Activated naive CD4-positive, alpha-beta T cell treated with anti-CD3 and anti-CD28 coated beads, Interleukin-2, amount 50 U/mL, for 24 hours (primary cell): ENCODE measurements around the gene ARHGAP32.
"Not testable (repeated sequence)": the region's sequence is repeated elsewhere in the genome, so short reads cannot be mapped to it uniquely, and the experiment has no call there.

Experiments used
- H3K27ac Mint-ChIP-seq: one replicate; pipeline ENCODE4 v1.8.0; 2021; ENCODE audit warnings: mild to moderate bottlenecking, mixed read lengths
- H3K27me3 Mint-ChIP-seq: one replicate; pipeline ENCODE4 v1.8.0; 2021; ENCODE audit warnings: mixed read lengths
- H3K36me3 Mint-ChIP-seq: one replicate; pipeline ENCODE4 v1.8.0; 2021; ENCODE audit warnings: mixed read lengths
- H3K4me1 Mint-ChIP-seq: one replicate; pipeline ENCODE4 v1.8.0; 2021; ENCODE audit warnings: mixed read lengths
- H3K4me3 Mint-ChIP-seq: one replicate; pipeline ENCODE4 v1.8.0; 2021; ENCODE audit warnings: mild to moderate bottlenecking, mixed read lengths
- H3K9me3 Mint-ChIP-seq: one replicate; pipeline ENCODE4 v1.8.0; 2021; ENCODE audit warnings: mixed read lengths

Gene ARHGAP32

DNA sequence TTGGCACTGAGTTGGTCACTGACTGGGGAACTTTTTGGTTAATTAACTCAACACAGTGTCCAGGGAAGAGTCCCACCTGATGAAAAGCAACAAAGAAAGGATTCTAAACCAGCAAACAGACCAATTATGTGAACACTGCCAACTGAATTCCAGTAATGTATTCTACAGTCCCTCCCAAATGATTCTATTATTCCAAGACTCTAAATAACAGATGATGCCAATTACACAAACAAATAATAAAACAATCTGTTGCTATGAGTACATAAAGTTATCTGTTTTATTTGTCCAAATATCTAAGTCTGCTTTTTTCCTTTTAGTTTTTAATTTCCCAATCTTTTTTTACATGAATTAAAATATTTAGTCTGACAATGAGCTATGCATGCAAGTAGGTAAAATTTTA, 151.2 kb downstream of the ARHGAP32 start:
- Mint-ChIP-seq H3K36me3 (peaks cover 6% of the 10 kb centered on the region), H3K4me3 (no peak overlapping the region), H3K4me1 (no peaks in the 10 kb centered on the region), H3K9me3 (peaks cover 5% of the 10 kb centered on the region), H3K27ac (no peak overlapping the region), H3K27me3 (no peaks in the 10 kb centered on the region)

DNA sequence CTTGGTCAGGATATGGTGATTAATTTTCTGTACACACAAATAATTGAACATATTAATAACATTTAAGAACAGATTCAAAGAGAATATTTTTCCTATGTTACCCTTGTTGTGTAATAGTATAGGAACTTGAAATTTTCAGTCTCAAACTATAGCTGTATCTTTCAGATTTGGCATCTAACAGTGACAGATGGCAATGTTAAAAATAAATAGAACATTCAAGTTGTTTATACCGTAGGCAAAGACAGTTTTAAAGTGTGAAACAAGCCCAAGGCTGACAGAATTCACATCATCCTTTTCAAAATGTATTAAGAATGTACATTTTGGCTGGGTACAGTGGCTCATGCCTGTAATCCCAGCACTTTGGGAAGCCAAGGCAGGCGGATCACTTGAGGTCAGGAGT, 156.9 kb downstream of the ARHGAP32 start:
- no peaks in the 10 kb centered on the region for H3K4me1 Mint-ChIP-seq
- H3K36me3 Mint-ChIP-seq = peaks cover 6% of the 10 kb centered on the region
- H3K4me3 Mint-ChIP-seq = no peak overlapping the region
- H3K27ac Mint-ChIP-seq = no peak overlapping the region
- peaks cover 5% of the 10 kb centered on the region for H3K9me3 Mint-ChIP-seq
- no peaks in the 10 kb centered on the region for H3K27me3 Mint-ChIP-seq

DNA sequence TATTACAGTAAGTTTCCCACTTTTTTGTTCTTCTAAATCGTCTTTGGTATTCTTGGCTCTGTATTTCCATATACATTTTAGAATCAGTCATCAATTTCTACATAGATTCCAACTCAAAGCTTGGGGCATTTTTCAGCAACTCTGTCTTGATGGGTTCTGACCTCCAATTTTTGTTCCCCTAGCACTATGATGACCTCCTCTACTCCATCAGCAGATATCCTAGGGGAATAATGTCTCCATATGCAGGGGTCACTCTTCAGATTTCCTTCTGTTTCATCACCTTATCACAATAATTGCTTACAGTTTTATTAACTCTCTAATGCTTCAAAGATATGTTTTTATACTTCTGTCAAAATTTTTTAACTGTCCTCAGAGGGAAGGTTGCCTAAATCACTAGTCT, 158.1 kb downstream of the ARHGAP32 start:
- Mint-ChIP-seq H3K27me3 (no peaks in the 10 kb centered on the region), H3K4me3 (no peak overlapping the region), H3K36me3 (peaks cover 6% of the 10 kb centered on the region), H3K4me1 (no peaks in the 10 kb centered on the region), H3K9me3 (peaks cover 5% of the 10 kb centered on the region), H3K27ac (no peak overlapping the region)

DNA sequence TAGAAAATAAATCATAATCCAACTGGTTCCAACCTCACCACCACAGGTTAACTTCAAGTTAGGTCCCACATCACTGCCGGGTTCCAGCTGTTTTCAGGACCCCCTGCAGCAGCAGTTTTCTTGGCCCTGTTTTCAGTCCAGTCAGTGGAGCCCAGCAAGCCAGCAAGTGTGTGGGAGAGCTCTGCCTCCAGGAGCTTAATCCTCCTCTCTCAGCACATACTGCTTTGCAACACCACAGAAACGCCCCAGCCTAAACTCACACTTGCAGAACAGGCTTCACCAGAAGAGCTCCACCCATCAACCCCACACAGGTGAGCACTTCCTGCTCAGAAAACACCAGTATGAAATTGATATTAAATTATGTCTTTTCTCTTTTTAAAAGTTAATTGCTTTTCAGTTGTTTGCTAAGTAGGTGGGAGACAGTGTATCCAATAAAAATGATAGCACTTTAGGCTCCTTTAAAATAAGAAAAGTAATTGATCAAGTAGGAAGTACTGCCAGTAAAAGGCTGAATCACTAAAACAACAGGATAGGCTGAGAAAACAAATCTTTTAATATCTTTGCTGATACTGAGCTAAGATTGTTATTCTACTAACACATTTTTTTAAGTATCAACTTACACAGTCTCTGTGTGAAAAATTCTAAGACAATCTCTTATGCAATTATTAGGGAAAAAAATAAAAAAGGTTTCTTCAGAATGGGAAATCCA, 168.0 kb downstream of the ARHGAP32 start:
- Mint-ChIP-seq H3K9me3 (no peaks in the 10 kb centered on the region), H3K4me3 (peak overlapping the region; percentile 37), H3K4me1 (peaks cover 26% of the 10 kb centered on the region), H3K27ac (no peak overlapping the region), H3K27me3 (no peaks in the 10 kb centered on the region), H3K36me3 (peaks cover 2% of the 10 kb centered on the region)

DNA sequence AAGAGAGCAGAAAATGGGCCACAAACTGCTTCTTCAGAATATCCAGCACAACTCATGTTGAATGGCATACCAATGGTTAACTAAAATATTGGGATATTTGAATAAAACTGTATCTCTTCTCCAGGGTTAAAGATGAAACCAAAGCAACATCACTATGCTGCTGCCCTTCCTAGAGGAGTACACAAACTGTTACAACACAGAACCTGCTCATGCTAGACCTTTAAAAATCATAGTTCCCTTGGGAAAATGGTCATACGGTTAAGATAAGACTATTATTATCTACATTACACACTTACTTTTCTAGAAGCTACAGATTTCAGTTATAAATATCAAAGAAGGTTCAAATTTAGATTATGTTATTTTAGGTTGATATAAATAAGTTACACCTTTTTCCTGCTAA, 170.8 kb downstream of the ARHGAP32 start:
- Mint-ChIP-seq H3K27me3 (no peaks in the 10 kb centered on the region), H3K9me3 (no peaks in the 10 kb centered on the region), H3K4me1 (peaks cover 26% of the 10 kb centered on the region), H3K36me3 (peaks cover 2% of the 10 kb centered on the region), H3K27ac (no peak overlapping the region), H3K4me3 (no peak overlapping the region)

DNA sequence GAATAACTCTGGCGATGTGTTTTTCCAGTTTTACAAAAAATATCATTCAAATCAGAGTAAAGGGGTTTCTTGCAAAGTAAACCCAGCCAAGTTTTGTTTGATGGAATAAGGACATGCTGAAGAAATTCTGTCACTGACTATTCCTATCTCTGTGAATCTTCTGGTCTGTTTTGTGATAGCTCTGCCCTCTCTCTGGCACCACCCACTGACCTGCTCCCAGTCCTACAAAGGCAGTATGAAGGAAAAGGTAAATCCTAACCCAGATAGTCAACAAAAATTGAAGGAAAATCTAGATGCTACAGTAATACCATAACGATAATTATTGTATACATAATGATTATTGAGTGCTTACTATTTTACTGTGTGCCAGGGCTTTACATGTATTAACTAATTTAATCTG, 173.1 kb downstream of the ARHGAP32 start:
- H3K9me3 Mint-ChIP-seq = no peaks in the 10 kb centered on the region
- H3K36me3 Mint-ChIP-seq = peaks cover 2% of the 10 kb centered on the region
- H3K27ac Mint-ChIP-seq = no peak overlapping the region
- peaks cover 18% of the 10 kb centered on the region for H3K4me1 Mint-ChIP-seq
- no peaks in the 10 kb centered on the region for H3K27me3 Mint-ChIP-seq
- no peak overlapping the region for H3K4me3 Mint-ChIP-seq

DNA sequence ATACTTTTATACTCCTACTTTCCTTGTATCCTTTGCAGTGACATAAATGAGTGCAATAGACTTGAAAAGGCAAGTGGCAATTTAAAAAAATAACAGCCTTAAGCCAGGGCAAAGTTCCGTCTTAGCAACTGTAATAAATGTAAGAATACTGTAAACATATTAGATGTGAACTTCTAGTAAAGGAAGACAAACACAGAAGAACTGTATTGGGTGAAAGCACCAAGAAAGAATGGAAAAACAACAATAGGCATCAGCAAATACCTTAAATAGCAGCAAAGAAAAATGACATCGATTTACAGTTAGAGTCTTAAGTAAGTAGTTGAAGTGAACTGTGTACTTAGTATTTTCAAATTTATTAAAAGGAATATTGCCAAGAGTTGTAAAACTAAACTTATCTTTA, 174.0 kb downstream of the ARHGAP32 start:
- Mint-ChIP-seq H3K27me3 (no peaks in the 10 kb centered on the region), H3K36me3 (peaks cover 2% of the 10 kb centered on the region), H3K4me1 (peaks cover 14% of the 10 kb centered on the region), H3K4me3 (no peak overlapping the region), H3K27ac (no peak overlapping the region), H3K9me3 (no peaks in the 10 kb centered on the region)

DNA sequence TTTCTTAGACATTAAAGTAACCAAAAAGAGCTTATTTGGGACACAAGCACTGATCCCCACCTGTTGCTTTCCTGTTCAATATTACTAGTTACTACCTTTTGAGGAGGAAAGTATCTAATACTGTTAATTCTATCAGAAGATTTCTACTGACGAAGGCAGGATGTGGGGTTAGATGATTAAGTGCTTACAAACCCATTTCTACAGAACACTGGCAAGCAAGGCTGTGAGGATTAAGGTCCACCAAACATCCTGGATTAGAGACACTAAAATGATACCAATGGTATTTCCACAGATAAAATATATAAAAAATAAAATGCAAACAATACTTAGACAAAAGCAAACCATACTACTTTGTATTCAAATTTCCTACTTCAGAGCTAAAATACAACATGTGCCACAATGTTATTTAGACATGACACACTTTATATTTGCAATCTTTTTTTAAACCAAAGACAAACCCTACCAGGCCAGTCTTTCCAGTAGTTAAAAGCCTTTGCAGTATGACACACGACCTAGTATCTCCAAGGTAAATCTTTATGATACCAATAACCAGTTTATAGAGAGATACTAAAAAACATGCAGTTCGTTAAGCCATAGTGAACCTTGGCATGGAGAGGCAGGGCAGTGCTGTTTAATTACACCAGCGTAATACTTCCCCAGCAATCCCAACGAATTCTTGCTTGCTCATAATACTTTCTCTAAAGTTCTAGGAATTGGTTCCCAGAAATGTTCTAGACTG, 178.2 kb downstream of the ARHGAP32 start:
- Mint-ChIP-seq H3K4me1 (no peaks in the 10 kb centered on the region), H3K27ac (no peak overlapping the region), H3K9me3 (no peaks in the 10 kb centered on the region), H3K36me3 (peaks cover 4% of the 10 kb centered on the region), H3K27me3 (no peaks in the 10 kb centered on the region), H3K4me3 (no peak overlapping the region)

DNA sequence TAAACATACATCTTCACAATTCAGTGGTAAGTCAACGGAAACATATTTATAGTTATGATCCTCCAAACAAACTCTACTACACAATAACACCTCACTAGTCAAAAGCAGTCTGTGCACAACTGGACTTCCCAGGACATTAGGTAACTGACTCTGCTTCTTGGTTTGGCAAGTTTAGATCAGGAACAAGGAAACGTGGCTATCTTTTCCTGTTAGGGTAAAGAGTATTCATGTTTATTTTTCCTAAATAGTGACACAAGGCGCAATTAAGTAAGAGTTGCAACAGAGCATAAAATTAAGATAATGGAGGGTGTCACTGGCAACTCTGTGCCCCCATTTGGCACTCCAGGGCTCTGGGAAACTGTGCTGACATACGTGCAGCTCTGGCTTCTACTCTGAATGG, 179.2 kb downstream of the ARHGAP32 start:
- H3K9me3 Mint-ChIP-seq = no peaks in the 10 kb centered on the region
- H3K27me3 Mint-ChIP-seq = no peaks in the 10 kb centered on the region
- H3K4me3 Mint-ChIP-seq = no peak overlapping the region
- no peak overlapping the region for H3K27ac Mint-ChIP-seq
- peaks cover 4% of the 10 kb centered on the region for H3K36me3 Mint-ChIP-seq
- H3K4me1 Mint-ChIP-seq = no peaks in the 10 kb centered on the region

DNA sequence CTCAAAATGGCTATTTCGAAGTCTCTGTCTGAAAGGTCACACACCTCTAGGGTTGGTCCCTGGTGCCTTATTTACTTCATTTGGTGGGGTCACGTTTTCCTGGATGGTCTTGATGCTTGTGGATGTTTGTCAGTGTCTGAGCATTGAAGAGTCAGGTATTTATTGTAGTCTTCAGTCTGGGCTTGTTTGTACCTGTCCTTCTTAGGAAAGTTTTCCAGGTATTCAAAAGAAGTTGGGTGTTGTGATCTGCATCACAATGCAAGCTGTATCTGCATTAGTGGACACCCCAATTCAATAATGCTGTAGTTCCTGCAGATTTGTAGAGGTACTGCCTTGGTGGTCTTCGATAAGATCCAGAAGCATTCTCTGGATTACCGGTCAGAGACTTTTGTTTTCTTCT, 186.0 kb downstream of the ARHGAP32 start:
- Mint-ChIP-seq H3K27ac (no peak overlapping the region), H3K9me3 (peaks cover 31% of the 10 kb centered on the region), H3K4me1 (no peaks in the 10 kb centered on the region), H3K4me3 (no peak overlapping the region), H3K27me3 (no peaks in the 10 kb centered on the region), H3K36me3 (peaks cover 13% of the 10 kb centered on the region)

DNA sequence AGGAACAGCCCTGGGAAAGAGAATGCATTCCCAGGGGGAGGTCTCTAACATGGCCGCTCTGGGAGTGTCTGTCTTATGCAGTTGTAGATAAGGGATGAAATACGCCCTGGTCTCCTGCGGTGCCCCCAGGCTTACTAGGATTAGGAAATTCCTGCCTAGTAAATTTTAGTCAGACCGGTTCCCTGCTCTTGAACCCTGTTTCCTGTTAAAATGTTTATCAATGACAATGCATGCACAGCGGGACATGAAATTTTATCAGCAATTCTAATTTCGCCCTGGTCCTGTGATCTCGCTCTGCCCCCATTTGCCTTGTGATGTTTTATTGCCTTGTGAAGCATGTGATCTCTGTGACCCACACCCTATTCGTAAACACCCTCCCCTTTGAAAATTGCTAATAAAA, 193.0 kb downstream of the ARHGAP32 start:
- H3K4me3 Mint-ChIP-seq, H3K27ac Mint-ChIP-seq, H3K27me3 Mint-ChIP-seq, H3K4me1 Mint-ChIP-seq: not testable (repeated sequence)
- peaks cover 24% of the 10 kb centered on the region for H3K36me3 Mint-ChIP-seq
- H3K9me3 Mint-ChIP-seq = peaks cover 28% of the 10 kb centered on the region

DNA sequence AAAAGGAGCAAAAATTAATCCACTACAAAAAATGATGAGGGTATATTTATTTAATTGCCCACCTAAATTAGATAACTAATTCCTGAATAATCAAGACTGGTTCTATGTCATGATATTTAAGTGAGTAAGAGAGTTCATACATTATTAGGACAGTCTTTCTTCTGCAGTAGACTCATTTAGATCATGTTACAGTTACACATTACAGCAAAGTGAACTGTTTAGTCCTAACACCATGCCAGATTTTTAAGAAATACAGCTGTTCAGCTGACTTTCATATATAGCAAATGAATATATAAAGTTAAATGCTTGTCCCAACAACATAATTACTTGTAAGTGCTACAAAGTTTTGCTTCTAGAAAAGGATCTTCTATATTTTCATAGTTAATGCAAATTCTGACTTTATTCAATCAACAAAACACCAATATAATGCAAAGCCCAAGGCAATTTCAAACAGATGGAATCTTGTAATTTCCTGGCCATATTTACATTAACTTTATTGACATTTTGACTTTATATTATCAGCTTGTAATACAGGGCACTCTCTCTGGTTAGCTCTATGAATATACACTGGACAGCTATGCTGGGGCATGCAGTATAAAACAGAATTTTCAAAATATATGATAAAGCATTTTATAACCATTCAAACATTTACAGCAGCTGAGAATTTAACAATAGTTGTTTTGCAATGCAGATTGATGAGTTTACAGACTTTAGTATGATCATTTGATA, 203.7 kb downstream of the ARHGAP32 start:
- no peaks in the 10 kb centered on the region for H3K27me3 Mint-ChIP-seq
- H3K27ac Mint-ChIP-seq = no peak overlapping the region
- peaks cover 6% of the 10 kb centered on the region for H3K9me3 Mint-ChIP-seq
- no peak overlapping the region for H3K4me3 Mint-ChIP-seq
- H3K4me1 Mint-ChIP-seq = no peaks in the 10 kb centered on the region
- H3K36me3 Mint-ChIP-seq = peaks cover 5% of the 10 kb centered on the region

DNA sequence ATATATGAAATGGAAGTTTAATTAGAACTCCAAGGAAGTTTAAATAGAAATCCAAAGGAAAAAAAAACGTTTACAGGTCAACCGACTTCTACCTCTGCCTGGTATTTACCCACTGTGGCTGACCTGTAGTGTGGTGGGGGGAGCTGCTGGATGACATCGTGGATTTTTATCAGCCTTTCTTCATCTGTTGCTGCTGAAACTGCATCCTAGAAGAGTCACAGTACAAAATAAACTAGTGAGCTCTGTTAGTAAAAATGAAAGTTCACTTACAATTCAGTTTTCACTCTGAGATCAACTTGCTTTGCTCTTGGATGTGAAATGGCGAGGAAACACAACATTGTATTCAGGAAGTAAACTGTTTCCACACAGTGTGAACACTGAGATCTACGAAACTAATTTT, 206.2 kb downstream of the ARHGAP32 start:
- Mint-ChIP-seq H3K36me3 (peaks cover 5% of the 10 kb centered on the region), H3K4me3 (no peak overlapping the region), H3K27ac (no peak overlapping the region), H3K4me1 (no peaks in the 10 kb centered on the region), H3K9me3 (peaks cover 6% of the 10 kb centered on the region), H3K27me3 (no peaks in the 10 kb centered on the region)

DNA sequence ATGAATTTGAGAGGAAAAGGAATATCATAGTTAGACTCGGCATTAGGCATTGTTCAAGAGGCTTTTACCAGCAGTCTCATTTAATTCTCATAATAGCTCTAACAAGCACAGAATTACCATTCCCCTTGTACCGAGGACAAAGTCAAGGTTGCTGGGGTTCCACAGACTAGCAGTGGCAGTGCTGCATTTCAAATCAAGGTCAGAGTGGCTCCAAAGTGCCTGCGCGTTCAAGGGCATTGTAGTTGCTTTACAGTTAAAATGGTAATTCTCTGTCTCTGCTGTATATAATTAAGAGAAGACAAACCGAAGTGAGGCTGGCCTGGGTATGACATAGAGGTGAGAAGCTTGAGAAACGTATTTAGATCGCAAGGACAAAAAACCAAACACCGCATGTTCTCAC, 209.1 kb downstream of the ARHGAP32 start:
- Mint-ChIP-seq H3K36me3 (peaks cover 8% of the 10 kb centered on the region), H3K27me3 (no peaks in the 10 kb centered on the region), H3K9me3 (no peaks in the 10 kb centered on the region), H3K4me3 (no peak overlapping the region), H3K4me1 (no peaks in the 10 kb centered on the region), H3K27ac (no peak overlapping the region)

DNA sequence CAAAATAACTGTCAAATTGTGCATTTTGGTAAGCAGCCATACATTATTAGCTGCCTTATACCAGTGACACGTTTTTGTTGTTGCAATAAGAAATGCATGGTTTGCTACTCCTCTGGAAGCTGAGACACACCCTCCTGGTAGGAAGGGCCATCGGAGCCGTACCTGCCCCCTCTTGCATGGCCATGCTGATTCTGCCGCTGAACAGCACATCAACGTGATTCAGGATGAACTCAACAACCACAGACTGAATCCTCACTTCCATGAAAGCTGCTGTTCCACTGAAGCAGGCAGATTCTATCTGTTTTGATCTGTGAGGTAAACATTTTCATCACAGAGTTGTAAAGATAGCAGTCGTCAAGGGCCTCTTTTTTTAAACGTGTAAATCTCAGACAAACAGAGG, 210.9 kb downstream of the ARHGAP32 start:
- Mint-ChIP-seq H3K4me3 (no peak overlapping the region), H3K27me3 (no peaks in the 10 kb centered on the region), H3K9me3 (no peaks in the 10 kb centered on the region), H3K27ac (no peak overlapping the region), H3K4me1 (no peaks in the 10 kb centered on the region), H3K36me3 (peaks cover 9% of the 10 kb centered on the region)

DNA sequence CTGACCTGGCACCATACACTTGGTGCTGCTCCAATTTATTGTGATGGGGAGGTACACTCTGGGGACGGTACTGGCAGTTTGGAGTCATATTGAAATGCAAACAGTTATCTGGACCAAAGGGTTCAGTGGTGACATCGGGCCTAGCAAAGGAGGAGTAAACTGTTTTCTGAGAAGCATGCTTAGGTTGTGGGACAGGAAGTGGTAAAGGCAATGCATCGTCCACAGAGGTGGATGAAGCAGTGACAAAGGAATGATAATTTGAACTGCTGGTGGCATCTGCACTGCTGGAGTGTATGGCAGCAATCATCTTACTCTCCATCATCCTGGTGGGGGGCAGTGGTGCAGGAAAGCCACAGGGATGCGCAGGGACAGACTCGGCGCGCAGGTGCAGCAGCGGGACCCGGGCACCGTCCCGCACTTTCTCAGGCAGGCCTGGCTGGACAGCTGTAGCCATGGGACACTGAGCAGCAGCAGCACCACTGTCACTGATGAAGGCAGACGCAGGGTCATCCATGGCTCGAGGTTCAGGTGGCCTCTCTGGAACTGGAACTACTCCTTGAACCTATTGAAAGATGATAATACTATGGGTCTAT, 221.4 kb downstream of the ARHGAP32 start:
- Mint-ChIP-seq H3K27ac (no peak overlapping the region), H3K4me1 (peaks cover 7% of the 10 kb centered on the region), H3K36me3 (peaks cover 9% of the 10 kb centered on the region), H3K27me3 (no peaks in the 10 kb centered on the region), H3K9me3 (no peaks in the 10 kb centered on the region), H3K4me3 (no peak overlapping the region)
